NCI-H69 (cell line): ENCODE data around the gene GFPT1.

ENCODE experiments used
- DNase-seq: peaks from one replicate; lab custom pipeline; 2025; lab: John Stamatoyannopoulos, UW

Gene GFPT1

DNA sequence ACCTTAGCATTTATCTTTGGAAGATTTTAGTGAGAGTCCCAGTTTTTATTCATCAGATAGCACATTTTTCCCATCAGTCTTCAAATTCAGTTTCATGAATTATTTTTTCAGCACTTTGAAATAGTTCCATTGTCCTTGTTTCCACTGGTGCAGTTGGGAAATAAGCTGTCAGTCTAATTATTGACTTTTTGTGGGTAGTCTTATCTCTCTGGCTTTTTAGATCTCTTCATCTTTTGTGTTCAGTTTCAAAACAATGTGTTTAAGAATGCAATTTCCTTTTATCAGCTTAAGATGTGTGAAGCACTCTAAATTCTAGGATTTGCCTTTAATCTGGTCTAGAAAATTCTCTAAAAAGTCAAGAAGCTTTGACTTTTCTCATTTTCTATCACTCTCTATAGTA lies 70.5 kb downstream of the GFPT1 start:
- DNase-seq = no peak

DNA sequence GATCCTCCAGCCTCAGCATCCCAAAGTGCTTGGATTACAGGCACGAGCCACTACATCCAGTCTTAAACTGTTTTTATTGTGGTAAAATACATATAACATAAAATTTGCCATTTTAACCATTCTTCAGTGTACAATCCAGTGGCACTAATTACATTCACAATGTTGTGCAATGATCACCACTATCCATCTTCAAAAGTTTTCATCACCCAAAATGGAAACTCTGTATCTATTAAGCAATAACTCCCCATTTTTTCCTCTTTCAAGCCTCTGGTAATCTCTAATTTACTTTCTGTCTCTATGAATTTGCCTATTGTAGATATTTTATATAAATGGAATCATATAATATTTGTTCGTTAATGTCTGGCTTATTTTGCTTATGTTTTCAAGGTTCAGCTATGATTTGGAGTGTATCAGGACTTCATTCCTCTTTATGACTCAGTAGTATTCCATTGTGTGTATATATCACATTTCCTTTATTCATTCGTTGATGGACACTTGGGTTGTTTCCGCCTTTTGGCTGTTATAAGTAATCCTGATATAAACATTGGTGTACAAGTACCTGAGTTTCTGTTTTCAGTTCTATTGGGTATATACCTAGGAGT lies 71.8 kb downstream of the GFPT1 start:
- no peak for DNase-seq

DNA sequence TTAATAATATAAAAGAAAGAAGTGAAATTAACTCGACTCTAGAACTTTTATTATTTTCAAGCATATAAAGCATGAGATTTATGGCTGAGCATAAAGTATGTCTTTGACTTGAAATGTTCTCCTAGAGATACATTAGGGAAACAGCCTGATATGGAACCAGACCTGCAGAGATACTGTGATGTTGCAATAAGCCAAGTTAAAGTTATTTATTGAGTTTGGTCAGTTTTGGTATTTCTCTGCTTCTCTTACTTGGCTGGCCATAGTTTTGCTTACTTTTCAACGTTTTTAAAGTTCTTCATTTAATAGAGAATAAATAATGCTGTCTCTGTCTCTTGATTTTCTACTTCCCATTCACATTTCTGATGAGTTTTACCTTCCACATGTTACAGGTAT lies 76.0 kb downstream of the GFPT1 start:
- DNase-seq = no peak

DNA sequence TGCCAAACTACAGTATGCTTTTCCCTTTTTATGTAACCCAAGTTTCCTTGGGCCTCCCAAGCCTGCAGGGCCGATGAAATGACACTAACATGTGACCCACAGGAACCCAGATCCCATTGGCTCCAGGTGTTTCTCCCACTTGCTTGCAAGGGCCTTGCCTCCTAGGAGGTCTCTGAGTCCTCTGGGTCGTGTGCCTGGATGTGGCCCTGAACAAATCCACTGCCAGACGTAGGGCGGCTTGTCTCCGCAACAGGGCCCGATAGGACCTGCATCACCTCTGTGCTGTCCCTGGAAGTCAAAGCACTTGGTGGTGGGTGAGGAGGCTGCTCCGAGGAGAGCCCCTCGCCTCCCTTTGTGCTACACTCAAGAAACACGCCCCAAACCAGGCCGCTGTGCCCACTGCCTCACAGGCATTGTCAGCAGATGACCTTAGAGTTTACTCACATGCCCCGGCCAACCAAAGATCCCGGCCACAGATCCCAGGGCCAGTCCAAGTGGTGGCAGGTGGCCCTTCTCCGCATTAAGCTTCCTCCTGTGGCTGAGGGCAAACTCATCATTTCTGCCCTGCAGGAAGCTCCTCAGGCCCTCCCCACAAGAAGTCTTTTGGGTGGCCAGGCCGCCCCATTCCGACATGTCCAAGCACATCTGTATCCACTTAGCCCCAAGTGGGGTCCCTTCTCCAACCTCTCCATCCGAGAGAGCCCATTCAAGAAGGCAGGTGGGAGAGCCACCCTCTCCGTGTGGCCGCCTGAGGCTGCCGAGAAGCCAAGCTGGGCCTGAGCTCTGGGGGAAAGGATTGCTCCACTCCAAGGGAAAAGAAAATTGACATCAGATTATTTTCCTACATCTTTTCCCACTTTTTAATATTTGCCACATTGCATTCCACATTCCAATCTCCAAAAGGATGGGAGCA lies 76.7 kb downstream of the GFPT1 start:
- DNase-seq = no peak

DNA sequence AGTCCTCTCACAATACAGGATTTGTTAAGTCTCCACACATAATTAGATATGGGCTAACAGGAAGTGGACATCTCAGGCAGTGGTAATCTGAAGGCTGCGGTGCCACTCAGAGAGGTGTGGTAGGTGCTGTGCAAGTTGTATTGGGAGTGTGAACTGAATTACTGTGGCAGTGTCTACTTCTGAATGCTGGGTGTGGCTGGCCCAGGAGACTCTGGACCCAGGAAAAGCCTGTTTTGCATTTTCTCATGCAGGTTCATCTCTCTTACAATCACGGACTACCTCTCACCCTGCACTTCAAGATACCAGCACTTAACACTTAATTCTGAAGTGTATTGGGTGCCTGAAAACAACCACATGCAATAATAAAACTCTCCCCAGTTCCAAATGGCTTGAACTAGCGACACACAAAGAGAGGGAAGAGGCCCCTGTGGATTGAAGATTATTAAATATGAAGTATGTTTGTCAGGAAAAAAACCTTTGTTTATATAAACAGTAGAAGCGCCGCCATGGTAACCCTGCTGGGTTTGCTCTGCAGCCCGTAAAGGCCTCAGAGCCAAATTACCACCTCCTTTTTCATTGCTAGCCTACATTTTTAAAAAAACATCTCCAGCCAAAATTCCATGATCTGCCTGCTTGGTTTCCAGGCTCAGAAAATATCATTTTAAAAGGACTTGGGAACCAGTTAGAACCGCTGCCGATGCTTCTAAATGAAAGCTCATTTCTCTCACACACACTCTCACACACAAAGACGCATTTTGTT lies 77.5 kb downstream of the GFPT1 start:
- peak; percentile 25 for DNase-seq

DNA sequence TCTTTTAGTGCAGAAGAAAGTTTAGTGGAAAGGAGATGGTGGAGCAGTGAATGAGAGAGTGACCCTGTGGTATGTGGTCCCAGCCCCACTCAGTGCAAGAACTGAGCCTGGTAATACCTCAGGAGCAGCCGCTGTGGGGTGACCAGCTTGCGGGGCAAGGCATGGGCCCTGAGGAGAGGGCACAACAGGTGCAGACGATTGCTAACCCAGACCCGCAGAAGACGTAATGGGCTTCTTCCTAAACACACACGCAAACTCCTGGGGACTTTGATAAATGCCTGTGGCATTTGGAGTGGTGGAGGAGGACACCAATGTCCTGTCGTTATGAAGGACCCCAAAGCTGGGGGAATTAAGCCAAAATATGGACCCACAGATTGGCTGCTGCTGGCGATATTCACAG lies 78.7 kb downstream of the GFPT1 start:
- DNase-seq = no peak

DNA sequence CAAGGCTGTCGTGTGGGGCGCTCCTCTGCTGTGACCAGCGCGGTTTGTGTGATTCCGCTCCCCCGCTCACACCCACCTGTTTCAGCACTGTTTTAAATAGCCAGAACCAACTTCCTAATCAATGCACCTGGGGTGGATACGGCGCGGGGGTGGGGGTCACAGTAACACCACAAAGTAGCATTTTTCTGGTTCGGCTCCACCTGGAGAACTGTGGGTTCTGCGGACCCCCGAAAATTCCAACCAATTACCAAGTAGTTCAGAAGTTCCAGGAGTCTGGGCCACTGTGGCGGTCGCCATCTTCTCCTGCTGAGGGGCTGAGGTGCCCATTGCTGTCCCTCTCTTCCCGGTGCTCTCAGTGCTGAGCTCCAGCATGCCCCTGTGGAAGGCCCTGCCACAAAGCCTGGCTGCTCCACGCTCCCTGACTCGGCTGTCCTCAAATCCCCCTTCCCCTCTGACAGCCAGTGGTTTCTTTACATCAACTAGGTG lies 79.4 kb downstream of the GFPT1 start:
- DNase-seq = no peak

DNA sequence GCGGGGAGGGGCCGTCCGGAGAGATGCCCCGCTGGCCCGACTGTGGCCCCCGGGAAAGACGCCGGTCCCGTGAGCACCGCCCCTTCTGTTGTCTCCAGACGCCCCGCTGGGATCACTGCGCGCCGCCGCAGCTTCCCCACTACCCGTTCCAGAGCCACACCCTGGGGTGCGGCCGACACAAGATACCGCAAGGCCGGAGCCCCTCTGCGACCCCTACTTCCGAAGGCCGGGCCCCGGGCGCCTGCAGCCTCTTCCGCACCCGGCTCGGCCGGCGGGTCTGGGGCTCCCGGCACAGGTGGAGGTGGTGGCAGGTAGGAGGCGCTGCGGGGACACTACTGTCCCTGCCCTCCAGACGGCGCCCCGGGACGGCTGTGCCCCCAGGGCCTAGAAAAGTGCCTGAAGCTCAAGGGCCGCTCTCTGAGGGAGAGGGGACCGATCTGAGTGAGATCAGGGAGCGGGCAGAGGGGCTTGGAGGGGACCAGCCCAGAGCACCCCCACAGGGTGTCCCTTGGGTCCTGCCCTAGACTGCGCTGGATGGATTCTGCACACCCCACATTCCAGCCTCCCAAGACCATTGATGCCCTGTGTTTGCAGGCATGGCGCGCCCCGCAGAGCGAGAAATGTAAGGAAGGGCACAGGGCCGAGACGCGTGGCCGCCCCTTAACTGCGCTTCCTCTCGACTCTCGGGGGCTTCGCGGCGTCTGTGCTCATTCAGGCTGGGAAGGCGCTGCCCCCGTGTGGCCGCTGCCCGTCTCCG lies 80.0 kb downstream of the GFPT1 start:
- peak; percentile 74 for DNase-seq

DNA sequence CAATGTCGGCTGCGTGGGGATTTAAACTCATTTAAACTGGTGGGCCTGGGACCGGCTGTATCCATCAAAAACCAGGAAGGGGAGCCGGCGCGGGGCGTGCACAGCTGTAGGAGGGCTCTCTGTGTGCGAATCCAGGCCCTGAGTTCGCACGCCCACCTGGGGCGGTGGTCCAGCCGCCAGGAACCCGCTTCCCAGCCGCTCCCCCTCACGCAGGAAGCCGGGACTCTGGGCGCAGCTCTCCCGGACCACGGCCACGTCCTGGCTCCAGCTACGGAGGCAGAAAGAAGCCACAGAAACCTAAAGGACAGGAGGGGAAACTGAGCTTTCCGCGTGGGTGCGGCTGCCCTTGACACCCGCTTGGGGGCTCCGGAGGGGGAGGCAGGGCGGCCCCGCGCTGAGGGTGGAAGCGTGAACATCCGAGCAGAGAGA lies 80.6 kb downstream of the GFPT1 start:
- DNase-seq = peak; percentile 27

DNA sequence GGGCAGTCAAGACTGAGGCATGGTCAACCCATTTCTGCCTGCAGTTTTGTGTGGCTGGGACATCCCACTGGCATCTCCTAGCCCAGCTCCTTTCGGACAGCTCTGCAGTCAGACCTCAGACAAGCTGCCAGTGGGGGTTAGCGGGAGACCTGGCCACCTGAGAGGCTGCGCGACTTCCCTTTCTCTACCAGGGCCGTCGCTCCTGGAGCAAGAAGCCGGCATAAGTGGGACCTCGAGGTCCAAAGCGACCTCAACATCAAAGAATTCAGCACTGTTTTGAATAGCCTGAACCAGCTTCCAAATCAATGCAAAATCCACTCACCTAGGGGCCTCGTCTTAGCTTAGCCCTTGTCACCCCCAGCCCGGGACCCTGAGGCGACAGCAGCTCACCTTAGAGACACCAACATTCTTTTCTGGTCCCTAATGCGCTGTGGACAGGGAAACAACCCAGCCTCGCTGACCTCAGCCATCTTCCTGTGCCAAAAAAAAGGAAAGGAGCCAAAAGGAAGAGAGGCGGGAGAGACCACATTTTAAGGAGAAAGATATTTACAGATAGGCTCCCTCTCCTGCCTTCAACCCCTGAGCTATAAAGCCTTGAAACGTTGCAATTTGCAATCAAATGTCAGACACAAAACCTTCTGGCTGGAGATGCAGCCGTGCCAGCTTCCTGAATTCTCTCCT lies 81.2 kb downstream of the GFPT1 start:
- no peak for DNase-seq

DNA sequence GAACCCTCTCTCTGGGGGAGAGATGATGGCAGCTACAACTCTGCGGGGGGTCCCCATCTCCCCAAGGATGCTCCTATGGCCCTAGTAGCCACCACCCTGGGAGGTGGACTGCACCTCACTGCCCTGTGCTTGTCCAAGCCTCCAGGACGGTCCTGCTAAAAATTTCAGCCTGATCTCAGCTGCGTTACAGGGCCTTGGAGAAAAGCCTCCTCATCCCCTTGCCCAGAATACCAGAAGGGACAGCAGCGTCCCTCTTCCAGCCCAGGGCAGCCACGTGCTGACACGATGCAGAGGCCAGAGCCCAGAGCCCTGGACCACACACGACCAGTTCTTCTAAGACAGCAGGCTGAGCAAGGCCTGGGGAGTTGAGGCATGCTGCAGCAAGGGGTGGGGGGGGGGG lies 81.9 kb downstream of the GFPT1 start:
- no peak for DNase-seq

DNA sequence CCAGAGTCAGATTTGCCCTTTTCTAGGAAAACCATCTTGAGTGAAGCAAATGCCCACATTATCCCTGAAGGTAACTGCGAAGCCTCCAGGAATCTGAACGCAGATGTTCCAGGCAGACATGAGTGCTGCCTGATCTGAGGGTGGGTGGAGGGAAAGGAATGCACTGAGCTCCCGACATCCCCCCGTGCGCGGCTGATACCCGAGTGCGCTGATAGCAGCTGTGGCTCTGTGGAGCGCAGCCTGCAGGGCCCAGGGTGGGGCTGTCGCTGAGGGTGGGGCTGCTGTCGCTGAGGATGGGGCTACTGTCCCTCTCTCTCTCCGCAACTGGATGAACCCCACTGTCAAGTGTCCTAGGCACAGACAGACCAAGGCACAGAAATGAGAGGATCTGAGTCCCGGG lies 82.4 kb downstream of the GFPT1 start:
- no peak for DNase-seq

DNA sequence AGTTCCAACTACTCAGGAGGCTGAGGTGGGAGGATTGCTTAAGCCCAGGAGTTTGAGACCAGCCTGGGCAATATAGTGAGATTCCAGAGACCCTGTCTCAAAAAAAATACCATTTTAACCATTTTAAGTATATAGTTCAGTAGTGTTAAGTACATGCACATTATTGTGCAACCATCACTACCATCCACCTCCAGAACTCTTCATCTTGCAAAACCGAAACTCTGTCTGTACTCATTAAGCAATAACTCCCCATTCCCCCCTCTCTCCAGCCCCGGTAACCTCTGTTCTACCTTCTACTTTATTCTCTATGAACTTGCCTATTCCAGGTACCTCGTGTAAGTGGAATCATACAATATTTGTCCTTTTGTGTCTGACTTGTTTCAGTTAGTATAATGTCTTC lies 86.4 kb downstream of the GFPT1 start:
- no peak for DNase-seq

DNA sequence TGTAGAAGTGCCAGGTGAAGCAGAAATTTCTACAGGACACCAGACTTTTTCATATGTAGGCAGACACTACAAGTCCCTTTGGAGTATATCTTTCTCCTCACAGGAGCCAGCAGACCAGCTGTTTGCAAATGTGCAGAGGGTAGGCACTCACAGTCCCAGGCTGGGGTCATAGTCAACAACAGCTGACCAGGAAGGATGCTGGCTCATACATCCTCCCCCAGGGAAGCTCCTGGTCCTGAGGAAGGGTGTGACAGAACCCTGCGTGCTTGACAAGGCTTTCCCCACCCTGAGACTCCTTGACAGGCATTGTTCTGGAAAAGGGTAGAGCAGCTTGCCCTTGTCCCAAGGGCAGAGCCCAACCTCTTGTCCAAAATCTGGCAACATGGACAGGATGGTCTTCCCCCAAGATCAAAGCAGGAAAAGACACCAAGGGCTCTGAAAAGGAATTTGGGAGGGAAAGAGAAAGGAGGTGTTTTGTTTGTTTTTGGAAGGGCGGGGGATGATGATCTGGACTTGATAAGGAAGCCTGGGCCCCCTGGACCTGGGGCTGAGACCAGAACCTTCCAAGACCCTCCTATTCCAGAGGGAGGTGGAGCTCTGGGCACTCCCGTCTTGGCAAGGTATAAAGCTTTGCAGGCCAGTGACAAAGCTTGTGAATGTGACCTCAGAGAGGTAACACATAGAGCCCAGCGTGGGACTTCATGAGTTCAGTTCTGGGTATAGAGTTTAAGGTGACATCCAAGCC lies 87.1 kb downstream of the GFPT1 start:
- DNase-seq = no peak

DNA sequence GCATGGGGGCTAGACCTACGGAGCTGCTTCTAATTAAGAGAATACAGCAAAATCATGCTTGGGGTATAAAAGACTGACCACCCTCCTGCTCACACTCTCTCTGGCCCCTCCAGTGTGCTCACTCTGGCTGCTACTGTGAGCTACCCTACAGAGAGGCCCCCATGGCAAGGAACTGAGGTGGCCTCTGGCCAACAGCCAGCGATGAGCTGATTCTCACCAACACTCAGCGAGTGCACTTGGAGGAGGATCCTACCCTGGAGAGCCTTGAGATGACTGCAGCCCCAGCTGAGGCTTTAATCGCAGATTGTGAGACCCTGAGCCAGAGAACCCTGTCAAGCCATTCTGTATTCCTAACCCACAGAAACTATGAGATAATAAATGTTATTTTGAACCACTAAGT lies 88.2 kb downstream of the GFPT1 start:
- DNase-seq = no peak

DNA sequence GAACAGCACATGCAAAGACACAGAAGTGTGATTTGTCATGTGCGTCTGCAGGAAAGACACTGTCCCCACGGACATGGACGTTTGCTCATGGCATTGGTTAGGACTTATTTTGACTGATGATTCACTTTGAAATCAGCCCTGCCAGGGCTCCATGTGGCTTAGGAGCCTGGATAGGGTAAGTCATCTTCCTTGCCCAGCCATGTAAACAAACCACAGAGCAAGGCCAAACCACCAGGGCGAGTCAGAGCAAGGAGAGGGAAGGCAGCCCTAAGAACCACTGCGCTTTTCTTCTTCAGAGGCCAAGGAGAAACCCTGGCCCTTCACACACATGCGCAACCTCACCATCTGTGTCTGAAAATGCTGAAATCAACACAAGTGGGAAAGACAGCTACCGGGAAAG lies 88.8 kb downstream of the GFPT1 start:
- DNase-seq = no peak

DNA sequence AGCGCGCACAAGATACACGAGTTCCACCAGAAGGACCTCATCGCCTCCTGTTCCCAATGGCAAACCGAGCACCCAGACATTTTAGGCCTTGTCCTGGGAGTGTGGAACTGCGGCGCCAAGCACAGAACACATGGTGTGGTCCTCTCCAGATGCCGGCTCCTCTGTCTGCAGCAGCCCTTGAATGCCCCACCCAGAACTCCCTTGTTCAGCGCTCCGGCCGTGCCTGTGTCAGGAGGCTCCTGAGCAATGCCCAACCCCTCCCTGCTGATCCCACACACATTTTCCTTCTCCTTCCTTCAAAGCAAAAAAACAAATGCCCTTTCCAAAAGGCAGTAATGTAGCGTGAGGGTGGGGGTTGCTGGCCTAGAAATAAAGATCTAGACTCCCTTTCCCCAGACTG lies 89.8 kb downstream of the GFPT1 start:
- no peak for DNase-seq

DNA sequence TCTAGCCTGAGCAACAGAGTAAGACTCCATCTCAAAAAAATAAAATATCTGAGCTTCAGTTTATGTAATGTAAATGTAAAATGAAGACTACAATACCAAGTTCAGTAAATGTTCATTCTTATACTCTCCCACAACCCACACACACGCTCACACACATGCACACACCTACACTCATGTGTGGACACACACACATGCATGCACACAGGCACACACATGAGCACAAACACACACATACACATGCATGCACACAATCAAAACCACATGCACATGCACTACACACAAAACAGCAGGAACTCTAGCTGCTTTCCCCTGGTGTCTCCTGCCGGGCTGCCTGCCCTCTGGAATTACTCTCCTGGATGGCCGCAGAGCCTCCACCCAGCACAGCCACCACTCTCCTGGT lies 90.6 kb downstream of the GFPT1 start:
- DNase-seq = no peak

DNA sequence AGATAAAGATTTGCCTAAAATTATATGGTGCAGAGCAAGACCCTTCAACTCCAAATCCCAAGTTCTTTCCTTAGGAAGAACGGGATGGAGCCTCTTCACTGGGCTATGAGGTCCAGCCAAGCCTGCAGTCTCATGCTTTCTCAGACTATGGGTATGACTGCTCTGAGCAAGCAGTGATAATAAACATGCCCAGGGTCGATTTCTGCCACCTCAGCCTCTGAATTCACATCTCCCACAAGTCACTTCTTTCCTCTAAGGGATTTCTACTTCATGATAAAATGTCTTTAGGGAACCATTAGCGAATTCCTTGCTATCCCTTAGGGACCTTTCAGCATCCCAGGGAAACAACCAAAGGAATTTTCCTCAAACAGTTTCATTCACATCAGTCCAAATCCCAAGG lies 94.8 kb downstream of the GFPT1 start:
- no peak for DNase-seq

DNA sequence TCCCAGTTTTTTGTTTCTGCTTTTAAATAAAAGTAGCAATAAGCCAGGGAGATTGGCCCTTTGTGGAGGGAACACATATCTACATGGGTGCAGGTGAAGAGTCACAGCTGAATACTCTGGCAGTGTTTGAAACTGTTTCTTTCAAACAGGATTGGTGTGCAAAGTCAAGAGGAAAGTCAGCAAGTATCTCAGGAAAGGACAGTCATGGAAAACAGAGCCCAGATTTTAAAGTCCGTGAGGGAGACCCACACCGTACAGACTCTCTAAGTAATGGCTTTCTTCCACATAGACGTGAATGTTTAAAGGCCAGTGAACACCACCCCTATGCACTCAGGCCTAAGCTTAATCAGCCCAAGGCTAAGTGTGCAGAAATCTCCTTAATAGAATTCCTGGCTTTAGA lies 95.3 kb downstream of the GFPT1 start:
- DNase-seq = no peak
